Measurements from ENCODE around the gene PDE4A. TPM values are rescaled to one million over a fixed set of nuclear protein-coding genes. Genes with fewer than 3 reads are reported as not detected.
A peak's percentile ranks its signal among the peaks of the same experiment; 100 is the strongest.

The PDE4A gene
- total and polyA plus RNA-seq, 2 of the 8 experiments (the other 6 are each of a cell fraction or from before 2014, with no cell fraction given) = 2.0 to 4.4 TPM

DNA sequence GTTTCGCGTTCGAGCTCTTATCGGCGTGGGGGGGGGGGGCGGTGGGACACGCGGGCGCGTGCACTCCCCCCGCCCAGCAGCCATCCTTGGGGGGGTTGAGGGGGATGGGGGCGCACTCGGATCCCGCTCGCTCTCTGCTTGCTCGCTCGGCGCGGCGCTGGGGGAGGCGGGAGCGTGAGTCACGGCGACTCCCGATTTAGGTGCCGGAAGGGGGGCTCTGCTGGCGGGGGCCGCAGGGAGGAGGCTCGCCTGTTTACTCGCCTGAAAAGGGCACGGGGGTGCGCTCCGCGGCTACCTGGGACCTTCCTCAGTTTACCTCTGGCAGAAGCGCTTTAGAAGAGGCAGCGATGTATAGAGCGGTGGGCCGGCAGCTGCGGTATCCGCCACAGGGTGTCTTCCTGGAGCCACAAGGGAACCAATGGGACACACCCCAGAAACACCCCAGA, 1.1 kb upstream of the PDE4A start:
- Histone ChIP-seq H2BK12ac (ENCODE audit: low read depth, low read length) (peak overlapping the region; percentile 97; the same call in 1 of the 2 replicates), H4K91ac (replicated peaks; ENCODE audit: insufficient read length, low read length) (peak overlapping the region; percentile 98), H3K27me3 (replicated peaks in 1 of 4; ENCODE audit: control insufficient read depth in 3 of 4, extremely low read depth in 1 of 4, insufficient read depth in 3 of 4, low read length in 3 of 4) (peaks cover 44 to 87% (median 76%) of the 10 kb centered on the region in 4 experiments), H4K5ac (ENCODE audit: insufficient read length, low read depth, low read length) (peak overlapping the region; percentile 0), H3K4me2 (ENCODE audit: insufficient read depth in 1 of 2, low read depth in 2 of 2, low read length in 2 of 2) (peak overlapping the region; percentile 98), H3K79me2 (ENCODE audit: control insufficient read depth in 1 of 2, insufficient read depth in 2 of 2, low read length in 2 of 2) (no peaks in the 10 kb centered on the region), H3K23me2 (ENCODE audit: low read depth, low read length) (peaks cover 14% of the 10 kb centered on the region; the same call in 1 of the 2 replicates), H2AK5ac (ENCODE audit: low read depth, low read length) (no peak overlapping the region), H2BK5ac (ENCODE audit: low read depth, low read length) (peak overlapping the region; percentile 79), H3K23ac (ENCODE audit: insufficient read length) (no peak overlapping the region), H2BK20ac (ENCODE audit: low read length) (no peak overlapping the region; the same call in 1 of the 2 replicates), H2BK120ac (replicated peaks; ENCODE audit: low read depth, low read length) (no peak overlapping the region), H2BK15ac (ENCODE audit: low read length) (peak overlapping the region; percentile 96; the same call in 1 of the 2 replicates), H3K9ac (replicated peaks in 1 of 4; ENCODE audit: extremely low read depth in 1 of 4, low read depth in 3 of 4, low read length in 3 of 4) (no peak overlapping the region), H3K9me3 (ENCODE audit: insufficient read depth in 2 of 2, low read depth in 1 of 2, low read length in 1 of 2) (peaks cover 0 to 2% of the 10 kb centered on the region in 2 experiments; a peak in 1 of 4 replicates), H3K18ac (ENCODE audit: extremely low read depth, low read length) (no peak overlapping the region; the same call in 1 of the 2 replicates), H3K27ac (ENCODE audit: low read depth, low read length) (no peak overlapping the region), H3K4ac (replicated peaks; ENCODE audit: insufficient read length, low read depth, low read length) (no peak overlapping the region), H4K8ac (ENCODE audit: extremely low read depth, insufficient read depth, low read length) (no peak overlapping the region), H3K4me3 (ENCODE audit: extremely low read depth in 1 of 4, insufficient read depth in 2 of 4, low read depth in 3 of 4, low read length in 4 of 4) (peak overlapping the region; percentile 37 to 60 (median 54)), H3K36me3 (ENCODE audit: control insufficient read depth in 2 of 4, insufficient read depth in 4 of 4, low read length in 3 of 4) (no peaks in the 10 kb centered on the region), H2AFZ (ENCODE audit: low read length) (peak overlapping the region; percentile 38), H3K4me1 (replicated peaks in 1 of 4; ENCODE audit: control insufficient read depth in 3 of 4, insufficient read depth in 4 of 4, low read length in 3 of 4) (peaks cover 5 to 30% (median 14%) of the 10 kb centered on the region in 4 experiments), H3K56ac (replicated peaks; ENCODE audit: insufficient read length, low read depth, low read length) (no peak overlapping the region), H4K20me1 (replicated peaks in 1 of 2; ENCODE audit: control insufficient read depth in 1 of 2, insufficient read depth in 2 of 2, low read length in 2 of 2) (peaks cover 0 to 16% of the 10 kb centered on the region in 2 experiments), H3K14ac (ENCODE audit: insufficient read length) (no peak overlapping the region), H3K79me1 (ENCODE audit: low read depth, low read length) (no peaks in the 10 kb centered on the region)
- CTCF ChIA-PET (ENCODE audit: partially characterized antibody) = interaction anchor here (0.9 to 9.4 kb wide), 3 partner anchors 10 to 392 kb away, joined by 3 to 172 read pairs (median 67); partner anchors contain the start of gene CDC37
- WGBS, 2 experiments (ENCODE audit: extremely low coverage in 1 of 2, insufficient coverage in 1 of 2, insufficient read length in 1 of 2, insufficient replicate concordance in 2 of 2, low coverage in 1 of 2, low lambda C conversion rate in 2 of 2, missing lambda C conversion rate in 1 of 2) = 3% methylated on average over 10 of the region's 40 CpGs; no CpG with 5 or more reads in 1 of the 2 experiments
- FAIRE-seq (no peak), DNase-seq (ENCODE audit: low read depth in 1 of 2, low spot score in 2 of 2) (no peak)
- POLR2A ChIA-PET (ENCODE audit: partially characterized antibody) = interaction anchor here (5.0 kb wide), 1 partner anchor 14 kb away, joined by 33 read pairs; the partner anchor contains the start of gene CDC37
- no peak for TF ChIP-seq KDM1A (IDR thresholded peaks at IDR 0.05; ENCODE audit: borderline replicate concordance, low read length)
- no peak for TF ChIP-seq CREB1 (IDR thresholded peaks at IDR 0.05)
- TF ChIP-seq, protein P1, sequence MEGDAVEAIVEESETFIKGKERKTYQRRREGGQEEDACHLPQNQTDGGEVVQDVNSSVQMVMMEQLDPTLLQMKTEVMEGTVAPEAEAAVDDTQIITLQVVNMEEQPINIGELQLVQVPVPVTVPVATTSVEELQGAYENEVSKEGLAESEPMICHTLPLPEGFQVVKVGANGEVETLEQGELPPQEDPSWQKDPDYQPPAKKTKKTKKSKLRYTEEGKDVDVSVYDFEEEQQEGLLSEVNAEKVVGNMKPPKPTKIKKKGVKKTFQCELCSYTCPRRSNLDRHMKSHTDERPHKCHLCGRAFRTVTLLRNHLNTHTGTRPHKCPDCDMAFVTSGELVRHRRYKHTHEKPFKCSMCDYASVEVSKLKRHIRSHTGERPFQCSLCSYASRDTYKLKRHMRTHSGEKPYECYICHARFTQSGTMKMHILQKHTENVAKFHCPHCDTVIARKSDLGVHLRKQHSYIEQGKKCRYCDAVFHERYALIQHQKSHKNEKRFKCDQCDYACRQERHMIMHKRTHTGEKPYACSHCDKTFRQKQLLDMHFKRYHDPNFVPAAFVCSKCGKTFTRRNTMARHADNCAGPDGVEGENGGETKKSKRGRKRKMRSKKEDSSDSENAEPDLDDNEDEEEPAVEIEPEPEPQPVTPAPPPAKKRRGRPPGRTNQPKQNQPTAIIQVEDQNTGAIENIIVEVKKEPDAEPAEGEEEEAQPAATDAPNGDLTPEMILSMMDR (IDR thresholded peaks at IDR 0.05; ENCODE audit: control extremely low read depth in 1 of 3, insufficient read depth in 1 of 3, low read depth in 1 of 3, low read length in 3 of 3) = no peak
- TF ChIP-seq FOSL1 (IDR thresholded peaks at IDR 0.05; ENCODE audit: insufficient read depth, low read depth, low read length) = no peak
- no peak for TF ChIP-seq SP2 (IDR thresholded peaks at IDR 0.05; ENCODE audit: low read length)
- TF ChIP-seq POU5F1 (IDR thresholded peaks at IDR 0.05; ENCODE audit: low read depth, low read length) = no peak
- TF ChIP-seq SP1 (IDR thresholded peaks at IDR 0.05; ENCODE audit: low read depth, low read length) = no peak
- no peak for TF ChIP-seq CTBP2 (IDR thresholded peaks at IDR 0.05; ENCODE audit: borderline replicate concordance, insufficient read depth, insufficient read length, low read length)
- TF ChIP-seq, protein P2, sequence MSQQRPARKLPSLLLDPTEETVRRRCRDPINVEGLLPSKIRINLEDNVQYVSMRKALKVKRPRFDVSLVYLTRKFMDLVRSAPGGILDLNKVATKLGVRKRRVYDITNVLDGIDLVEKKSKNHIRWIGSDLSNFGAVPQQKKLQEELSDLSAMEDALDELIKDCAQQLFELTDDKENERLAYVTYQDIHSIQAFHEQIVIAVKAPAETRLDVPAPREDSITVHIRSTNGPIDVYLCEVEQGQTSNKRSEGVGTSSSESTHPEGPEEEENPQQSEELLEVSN (IDR thresholded peaks at IDR 0.05) = no peak

Data from H1 (cell line).